OCI-LY1 (cell line): Measurements from ENCODE around the gene CCDC59.

Experiments
- H2AFZ ChIP-seq: fragments of 200-600 bp; sonication (generic), shearing (Covaris generic); 2 replicates; pipeline ENCODE4 v1.6.0; 2014; ENCODE audit warnings: antibody characterized with exemption, mild to moderate bottlenecking, low read length
- H3F3A ChIP-seq: fragments of 200-600 bp; sonication (generic), shearing (Covaris generic); 2 replicates; pipeline ENCODE4 v1.6.0; 2014; ENCODE audit warnings: mild to moderate bottlenecking, antibody characterized with exemption, low read length, moderate library complexity; ENCODE audit not compliant: insufficient read depth
- H3K27ac ChIP-seq: fragments of 200-600 bp; sonication (generic); 2 replicates; pipeline ENCODE4 v1.5.1; 2014; ENCODE audit warnings: low read length, mixed run types, mild to moderate bottlenecking, low read depth; ENCODE audit not compliant: poor library complexity, severe bottlenecking
- H3K27me3 ChIP-seq: fragments of 200-600 bp; sonication (generic); 2 replicates; pipeline ENCODE4 v1.6.0; 2014; ENCODE audit warnings: antibody characterized with exemption, mild to moderate bottlenecking, low read length, moderate library complexity; ENCODE audit not compliant: insufficient read depth
- H3K36me3 ChIP-seq: fragments of 200-600 bp; sonication (generic); 2 replicates; pipeline ENCODE4 v1.6.1; 2014; ENCODE audit warnings: mild to moderate bottlenecking, antibody characterized with exemption, low read length, moderate library complexity, mixed read lengths; ENCODE audit not compliant: insufficient read depth
- H3K4me1 ChIP-seq: fragments of 200-600 bp; sonication (generic); 2 replicates; pipeline ENCODE4 v1.5.1; 2014; ENCODE audit warnings: mild to moderate bottlenecking, low read length, moderate library complexity; ENCODE audit not compliant: insufficient read depth, severe bottlenecking
- H3K4me2 ChIP-seq: fragments of 200-600 bp; sonication (generic), shearing (Covaris generic); 2 replicates; pipeline ENCODE4 v1.6.1; 2014; ENCODE audit warnings: low read length
- H3K4me3 ChIP-seq: fragments of 200-600 bp; sonication (generic); 2 replicates; pipeline ENCODE4 v1.5.1; 2014; ENCODE audit warnings: low read length, low read depth, mild to moderate bottlenecking, mixed read lengths; ENCODE audit not compliant: poor library complexity, severe bottlenecking
- H3K79me2 ChIP-seq: fragments of 200-600 bp; shearing (Covaris generic); 2 replicates; pipeline ENCODE4 v1.6.1; 2016; ENCODE audit warnings: mixed run types, low read length, mixed read lengths; ENCODE audit not compliant: insufficient read depth
- H3K9ac ChIP-seq: fragments of 200-600 bp; sonication (generic), shearing (Covaris generic); 2 replicates; pipeline ENCODE4 v1.6.1; 2014; ENCODE audit warnings: mild to moderate bottlenecking, low read length, mixed read lengths
- H3K9me2 ChIP-seq: fragments of 200-600 bp; sonication (generic), shearing (Covaris generic); 2 replicates; pipeline ENCODE4 v1.6.1; 2014; ENCODE audit warnings: low read depth, mild to moderate bottlenecking, low read length, mixed read lengths
- H3K9me3 ChIP-seq: fragments of 200-600 bp; shearing (Covaris generic); 2 replicates; pipeline ENCODE4 v1.6.1; 2014; ENCODE audit warnings: low read length, mixed read lengths
- H4K20me1 ChIP-seq: fragments of 200-600 bp; sonication (generic), shearing (Covaris generic); 2 replicates; pipeline ENCODE4 v1.6.0; 2016; ENCODE audit warnings: mild to moderate bottlenecking, low read length; ENCODE audit not compliant: insufficient read depth
- CTCF ChIP-seq: fragments of 200-600 bp; sonication (generic), shearing (Covaris generic); IDR thresholded peaks from 2 replicates; pipeline ENCODE4 v1.5.1; 2017; ENCODE audit warnings: mild to moderate bottlenecking, antibody characterized with exemption, low read length, moderate library complexity, mixed read lengths
- EZH2 ChIP-seq: fragments of 200-600 bp; sonication (generic), shearing (Covaris generic); IDR thresholded peaks from 2 replicates; pipeline ENCODE4 v1.8.0; 2017; ENCODE audit warnings: borderline replicate concordance, mixed run types, mild to moderate bottlenecking, antibody characterized with exemption, low read length, moderate library complexity, mixed read lengths

The CCDC59 gene

GRCh38 chr12:82350161-82350560 lies 8.0 kb downstream of the CCDC59 start:
- peaks cover 37% of the 10 kb centered on the region for H3K36me3 ChIP-seq
- H3K4me1 ChIP-seq = no peaks in the 10 kb centered on the region
- H3K27ac ChIP-seq = no peak overlapping the region
- no peaks in the 10 kb centered on the region for H3K9me2 ChIP-seq
- no peak overlapping the region for H3K4me3 ChIP-seq
- TF ChIP-seq EZH2 (no peak), CTCF (no peak)
- no peak overlapping the region for H3K4me2 ChIP-seq
- H3K9me3 ChIP-seq = no peaks in the 10 kb centered on the region
- no peaks in the 10 kb centered on the region for H3K27me3 ChIP-seq
- H3K79me2 ChIP-seq = no peaks in the 10 kb centered on the region
- no peak overlapping the region for H3K9ac ChIP-seq
- H2AFZ ChIP-seq = no peak overlapping the region
- no peaks in the 10 kb centered on the region for H4K20me1 ChIP-seq
- H3F3A ChIP-seq = no peaks in the 10 kb centered on the region

GRCh38 chr12:82329508-82329907 lies 28.7 kb downstream of the CCDC59 start:
- Histone ChIP-seq H2AFZ (no peak overlapping the region), H3K27ac (no peak overlapping the region), H3K9me3 (no peaks in the 10 kb centered on the region), H3K79me2 (no peaks in the 10 kb centered on the region), H3K36me3 (no peaks in the 10 kb centered on the region), H3K4me2 (no peak overlapping the region), H3K27me3 (no peaks in the 10 kb centered on the region), H3K4me3 (no peak overlapping the region), H4K20me1 (no peaks in the 10 kb centered on the region), H3K9me2 (no peaks in the 10 kb centered on the region), H3K4me1 (no peaks in the 10 kb centered on the region), H3F3A (no peaks in the 10 kb centered on the region), H3K9ac (no peak overlapping the region)
- TF ChIP-seq EZH2 (no peak), CTCF (no peak)

- Histone ChIP-seq H3K27me3 (no peaks in the 10 kb centered on the region), H2AFZ (no peak overlapping the region), H3K9me2 (no peaks in the 10 kb centered on the region), H3K4me3 (no peak overlapping the region), H3K9me3 (no peaks in the 10 kb centered on the region), H3K27ac (no peak overlapping the region), H3K9ac (no peak overlapping the region), H3K4me1 (no peaks in the 10 kb centered on the region), H3K36me3 (no peaks in the 10 kb centered on the region), H3K4me2 (no peak overlapping the region), H4K20me1 (no peaks in the 10 kb centered on the region), H3F3A (no peaks in the 10 kb centered on the region), H3K79me2 (no peaks in the 10 kb centered on the region)
- TF ChIP-seq CTCF (no peak), EZH2 (no peak)
Measured at GRCh38 chr12:82327861-82328260, 30.3 kb downstream of the CCDC59 start.
